Transverse colon (tissue), 4 donors: Measurements from ENCODE around the gene AGBL4. TPM values are rescaled to one million over a fixed set of nuclear protein-coding genes. Genes with fewer than 3 reads are reported as not detected.

Experiments used
- DNase-seq: peaks from one replicate; pipeline ENCODE4 v3.0.0-alpha.2; 2019
- H3K27ac ChIP-seq, 4 donors: fragments of 200-600 bp; sonication (generic); 2 replicates each; pipeline ENCODE4 v1.5.1; 2016 to 2018; ENCODE audit warnings: inconsistent platforms in 4 of 4
- H3K27me3 ChIP-seq: fragments of 200-600 bp; sonication (generic); 2 replicates; pipeline ENCODE4 v1.5.1; 2017; ENCODE audit warnings: inconsistent platforms
- H3K36me3 ChIP-seq, 4 donors: fragments of 200-600 bp; sonication (generic); 2 replicates each; pipeline ENCODE4 v1.5.1; 2017 to 2019; ENCODE audit warnings: inconsistent platforms in 4 of 4
- H3K4me1 ChIP-seq, 4 donors: fragments of 200-600 bp; sonication (generic); 2 replicates each; pipeline ENCODE4 v1.5.1; 2017 to 2020; ENCODE audit warnings: inconsistent platforms in 4 of 4
- H3K4me3 ChIP-seq, 4 donors: fragments of 200-600 bp; sonication (generic); 1 replicate in 1 of 4; 2 replicates in 3 of 4; pipeline versions ENCODE4 v1.5.1 to v1.6.1; 2017 to 2019; ENCODE audit warnings: inconsistent platforms in 4 of 4
- H3K9me3 ChIP-seq, 2 donors: fragments of 200-600 bp; sonication (generic); 2 replicates each; pipeline ENCODE4 v1.5.1; 2017 to 2019; ENCODE audit warnings: inconsistent platforms in 2 of 2
- CTCF ChIP-seq, 5 experiments: fragments of 200-600 bp in 3 of 5; fragments of 450-650 bp in 2 of 5; sonication (generic) in 3 of 5; IDR thresholded peaks; 1 replicate in 2 of 5; 2 replicates in 3 of 5; pipeline ENCODE4 v1.5.1; 2016 to 2017; ENCODE audit warnings: antibody characterized with exemption in 5 of 5, inconsistent platforms in 3 of 5, mild to moderate bottlenecking in 2 of 5, moderate library complexity in 1 of 5
- EP300 ChIP-seq: sonication (generic); formaldehyde crosslinking; IDR thresholded peaks from one replicate; pipeline ENCODE4 v1.6.1; 2017; ENCODE audit warnings: antibody characterized with exemption, low read depth
- POLR2A ChIP-seq: fragments of 450-650 bp; IDR thresholded peaks from one replicate; pipeline ENCODE4 v1.6.1; 2016; ENCODE audit warnings: antibody characterized with exemption, mild to moderate bottlenecking, moderate library complexity
- POLR2AphosphoS5 ChIP-seq, 3 donors: sonication (generic); formaldehyde crosslinking; IDR thresholded peaks; one replicate each; pipeline ENCODE4 v1.6.1; 2016; ENCODE audit warnings: antibody characterized with exemption in 3 of 3
- WGBS, 2 donors: methylation state at CpG; one replicate each; pipeline ENCODE4 v1.1.5; 2018; ENCODE audit warnings: low coverage in 1 of 2; 5-methylcytosine and 5-hydroxymethylcytosine counted together
- in situ Hi-C, 4 donors: fragments of 200-750 bp; cut with MboI; loops; one replicate each; pipeline versions ENCODE4 v1.15.0 to v1.15.1; 2017; ENCODE audit warnings: low sequenced_read_pairs in 3 of 4, low pct_ligation_motif_present in 1 of 4, low pct_unique_long_range_greater_than_20kb in 1 of 4
- intact Hi-C: fragments of 100-400 bp; cut with DNase I; formaldehyde crosslinking; loops from one replicate; pipeline ENCODE4 v1.15.1; 2023; ENCODE audit warnings: low total_unique reads
- total RNA-seq, 4 donors: library from RNA; depleted of rRNA; stranded (reverse); fragments of >200 nt; gene quantifications; one replicate each; pipeline ENCODE4 v1.1.0, GENCODE V29; 2016

Gene AGBL4
- total RNA-seq, 4 donors from 2014 or later = 0.82 TPM; not detected in 3

GRCh38 chr1:48629867-48630266 is 1393.9 kb downstream of the AGBL4 start:
- no peak for DNase-seq
- Histone ChIP-seq H3K27me3 (no peaks in the 10 kb centered on the region), H3K9me3 (no peaks in the 10 kb centered on the region), H3K4me1 (no peaks in the 10 kb centered on the region), H3K4me3 (no peak overlapping the region), H3K36me3 (no peaks in the 10 kb centered on the region), H3K27ac (no peak overlapping the region)
- WGBS, 2 donors = 80% methylated on average over 3 of the region's 3 CpGs; no CpG with 5 or more reads in 1 of the 2 donors
- intact Hi-C loops = no loop called here
- in situ Hi-C loops = no loop called here
- no peak for TF ChIP-seq POLR2AphosphoS5 (IDR thresholded peaks at IDR 0.05)
- TF ChIP-seq EP300 = no peak
- TF ChIP-seq POLR2A = no peak
- no peak for TF ChIP-seq CTCF (IDR thresholded peaks at IDR 0.05)

- DNase-seq = no peak
- H3K27me3 ChIP-seq = no peaks in the 10 kb centered on the region
- intact Hi-C loops = no loop called here
- no peak overlapping the region for H3K4me3 ChIP-seq
- TF ChIP-seq POLR2A (no peak), POLR2AphosphoS5 (IDR thresholded peaks at IDR 0.05) (no peak), CTCF (IDR thresholded peaks at IDR 0.05) (no peak), EP300 (no peak)
- no peaks in the 10 kb centered on the region for H3K4me1 ChIP-seq
- in situ Hi-C loops = no loop called here
- H3K27ac ChIP-seq = no peak overlapping the region
- H3K36me3 ChIP-seq = no peaks in the 10 kb centered on the region
- no peaks in the 10 kb centered on the region for H3K9me3 ChIP-seq
- WGBS, 2 donors = 22 to 25% methylated on average over 5 of the region's 5 CpGs
Observed at GRCh38 chr1:48627486-48627885, 1396.3 kb downstream of the AGBL4 start.

GRCh38 chr1:48619539-48619938 is 1404.2 kb downstream of the AGBL4 start:
- 49 to 51% methylated on average over 5 to 9 of the region's 9 CpGs for WGBS, 2 donors

GRCh38 chr1:48617252-48617651 is 1406.5 kb downstream of the AGBL4 start:
- in situ Hi-C loops = no loop called here
- intact Hi-C loops = no loop called here
- Histone ChIP-seq H3K4me1 (no peaks in the 10 kb centered on the region), H3K36me3 (no peaks in the 10 kb centered on the region), H3K9me3 (no peaks in the 10 kb centered on the region), H3K27ac (no peak overlapping the region), H3K4me3 (no peak overlapping the region), H3K27me3 (no peaks in the 10 kb centered on the region)
- no peak for DNase-seq
- WGBS, 2 donors = 63 to 73% methylated on average over 3 of the region's 3 CpGs
- TF ChIP-seq EP300 = no peak
- TF ChIP-seq CTCF (IDR thresholded peaks at IDR 0.05) = no peak
- no peak for TF ChIP-seq POLR2A
- no peak for TF ChIP-seq POLR2AphosphoS5 (IDR thresholded peaks at IDR 0.05)

More at GRCh38 chr1:48619539-48619938, 1404.2 kb downstream of the AGBL4 start:
- Histone ChIP-seq H3K4me1 (no peaks in the 10 kb centered on the region), H3K9me3 (no peaks in the 10 kb centered on the region), H3K36me3 (no peaks in the 10 kb centered on the region), H3K4me3 (no peak overlapping the region), H3K27ac (no peak overlapping the region), H3K27me3 (no peaks in the 10 kb centered on the region)
- in situ Hi-C loops = no loop called here
- TF ChIP-seq CTCF (IDR thresholded peaks at IDR 0.05) (no peak), POLR2A (no peak), EP300 (no peak), POLR2AphosphoS5 (IDR thresholded peaks at IDR 0.05) (no peak)
- no peak for DNase-seq
- intact Hi-C loops = no loop called here
